ENCODE results near the gene SPART.

GRCh38 chr13:36325912-36326311 is 20.3 kb downstream of the SPART start:
- TF ChIP-seq CTCF (IDR thresholded peaks at IDR 0.05) (no peak), POLR2A (IDR thresholded peaks at IDR 0.05) (no peak)

Measured in right lobe of liver (tissue), 4 donors.